ENCODE data around the gene VWF.

VWF gene

GRCh38 chr12:5944688-5945070 lies 179.8 kb downstream of the VWF start:
- no peak for DNase-seq

- no peak for DNase-seq
Observed at GRCh38 chr12:5944053-5944452, 180.4 kb downstream of the VWF start.

- DNase-seq, result no peak
Observed at GRCh38 chr12:5941907-5942306, 182.6 kb downstream of the VWF start.

- DNase-seq, result no peak
Observed at GRCh38 chr12:5927732-5928516, 196.5 kb downstream of the VWF start.

GRCh38 chr12:5925646-5926045 lies 198.8 kb downstream of the VWF start:
- DNase-seq, result no peak

- DNase-seq, result no peak
Observed at GRCh38 chr12:5924342-5924741, 200.1 kb downstream of the VWF start.

GRCh38 chr12:5923751-5924150 lies 200.7 kb downstream of the VWF start:
- DNase-seq, result no peak

- no peak for DNase-seq
Observed at GRCh38 chr12:5923043-5923605, 201.3 kb downstream of the VWF start.

GRCh38 chr12:5921966-5922899 lies 202.2 kb downstream of the VWF start:
- DNase-seq, result no peak

GRCh38 chr12:5921027-5921909 lies 203.2 kb downstream of the VWF start:
- no peak for DNase-seq

- DNase-seq, result no peak
Observed at GRCh38 chr12:5916785-5917290, 207.6 kb downstream of the VWF start.

GRCh38 chr12:5915511-5915910 lies 209.0 kb downstream of the VWF start:
- no peak for DNase-seq

GRCh38 chr12:5914387-5915149 lies 209.9 kb downstream of the VWF start:
- no peak for DNase-seq

- DNase-seq, result no peak
Observed at GRCh38 chr12:5913387-5913786, 211.1 kb downstream of the VWF start.

- DNase-seq, result no peak
Observed at GRCh38 chr12:5912437-5913334, 211.8 kb downstream of the VWF start.

GRCh38 chr12:5912011-5912410 lies 212.5 kb downstream of the VWF start:
- DNase-seq, result no peak

- DNase-seq, result no peak
Observed at GRCh38 chr12:5910790-5911548, 213.5 kb downstream of the VWF start.

- DNase-seq, result no peak
Observed at GRCh38 chr12:5909560-5909959, 214.9 kb downstream of the VWF start.

- no peak for DNase-seq
Observed at GRCh38 chr12:5908251-5908650, 216.2 kb downstream of the VWF start.

GRCh38 chr12:5907807-5908206 lies 216.7 kb downstream of the VWF start:
- no peak for DNase-seq
